ENCODE data around the gene ARID4A. TPM values are rescaled to one million over a fixed set of nuclear protein-coding genes. Genes with fewer than 3 reads are reported as not detected.
A peak's percentile ranks its signal among the peaks of the same experiment; 100 is the strongest.

The ARID4A gene
- total RNA-seq, 5 donors from 2014 or later (not counting 1 experiment from before 2014, with no cell fraction given), result 51.2 to 70.1 (median 57.6) TPM

DNA sequence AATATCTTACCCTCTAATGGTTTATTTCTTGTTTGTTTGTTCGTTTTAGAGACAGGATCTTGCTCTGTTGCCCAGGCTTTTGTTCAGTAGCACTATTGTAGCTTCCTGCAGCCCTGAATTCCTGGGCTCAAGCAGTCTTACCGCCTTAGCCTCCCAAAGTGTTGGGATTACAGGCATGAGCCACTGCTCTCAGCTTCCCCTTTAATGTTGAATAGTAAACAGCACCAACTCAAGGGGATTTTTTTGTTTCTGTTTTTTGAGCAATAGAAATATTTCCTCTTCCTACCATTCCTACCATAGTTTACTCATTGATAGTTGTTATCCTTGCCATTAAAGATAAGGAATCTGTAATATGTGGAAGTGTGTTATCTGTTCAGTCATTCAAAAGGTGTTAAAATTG is 10.7 kb downstream of the ARID4A start:
- ATAC-seq (replicated peaks in 1 of 4) (no peak), DNase-seq (no peak)
- H3K27ac Mint-ChIP-seq, result peak overlapping the region; percentile 5 to 13
- Histone ChIP-seq H3K27me3 (replicated peaks in 1 of 2; ENCODE audit: control insufficient read depth in 2 of 2, extremely low read depth in 1 of 2, insufficient read depth in 2 of 2, low read length in 1 of 2) (no peaks in the 10 kb centered on the region), H3K27ac (ENCODE audit: low read length) (no peak overlapping the region), H3K9me3 (no peaks in the 10 kb centered on the region), H3K36me3 (ENCODE audit: control insufficient read depth in 2 of 2, extremely low read depth in 1 of 2, insufficient read depth in 1 of 2, low read length in 1 of 2) (peaks cover 0 to 41% of the 10 kb centered on the region in 2 donors), H3K4me3 (ENCODE audit: control insufficient read depth in 1 of 2, extremely low read depth in 1 of 2, low read length in 1 of 2) (no peak overlapping the region), H3K4me1 (ENCODE audit: control insufficient read depth in 1 of 2, extremely low read depth in 1 of 2, insufficient read depth in 2 of 2, low read length in 2 of 2) (no peaks in the 10 kb centered on the region)
- no peak overlapping the region for H3K4me3 Mint-ChIP-seq
- peaks cover 32 to 45% (median 43%) of the 10 kb centered on the region in 3 donors for H3K4me1 Mint-ChIP-seq
- ChIA-PET POLR2A (no interaction called here), CTCF (no interaction called here)
- peaks cover 40% of the 10 kb centered on the region for H3K36me3 Mint-ChIP-seq
- no peaks in the 10 kb centered on the region for H3K27me3 Mint-ChIP-seq
- no peaks in the 10 kb centered on the region for H3K9me3 Mint-ChIP-seq
- WGBS (ENCODE audit: insufficient coverage), result no CpG with 5 or more reads among the region's 2 CpGs

DNA sequence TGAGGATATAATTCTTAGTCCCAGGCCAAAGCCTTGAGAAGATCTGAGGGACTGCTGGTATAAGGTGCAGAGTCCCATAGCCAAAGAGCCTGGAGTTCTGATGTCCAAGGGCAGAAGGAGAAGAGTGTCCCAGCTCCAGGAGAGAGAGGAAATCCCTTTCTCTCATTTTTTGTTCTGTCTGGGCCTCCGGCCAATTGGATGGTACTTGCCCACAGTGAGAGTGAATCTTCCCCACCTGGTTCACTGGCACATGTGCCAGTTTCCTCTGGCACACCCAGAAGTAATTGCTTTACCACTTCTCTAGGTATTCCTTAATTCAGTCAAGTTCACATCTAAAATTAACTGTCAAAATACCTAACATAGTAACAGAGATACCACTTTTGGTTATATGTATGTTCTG is 15.3 kb downstream of the ARID4A start:
- H3K27me3 Mint-ChIP-seq, result no peaks in the 10 kb centered on the region
- no peak overlapping the region for H3K4me3 Mint-ChIP-seq
- CTCF ChIA-PET, result interaction anchor here in 1 of 2 donors (0.5 to 1.4 kb wide), 2 partner anchors 16 to 28 kb away, joined by 3 to 6 read pairs; partner anchors contain the start of gene ARID4A
- no peaks in the 10 kb centered on the region for H3K9me3 ChIP-seq
- H3K36me3 Mint-ChIP-seq, result peaks cover 33% of the 10 kb centered on the region
- H3K4me1 ChIP-seq (ENCODE audit: control insufficient read depth in 1 of 2, extremely low read depth in 1 of 2, insufficient read depth in 2 of 2, low read length in 2 of 2), result no peaks in the 10 kb centered on the region
- no CpG with 5 or more reads among the region's 1 CpG for WGBS (ENCODE audit: insufficient coverage)
- peaks cover 0 to 22% of the 10 kb centered on the region in 2 donors for H3K36me3 ChIP-seq (ENCODE audit: control insufficient read depth in 2 of 2, extremely low read depth in 1 of 2, insufficient read depth in 1 of 2, low read length in 1 of 2)
- no peak overlapping the region for H3K27ac ChIP-seq (ENCODE audit: low read length)
- H3K4me1 Mint-ChIP-seq, result peaks cover 14 to 22% (median 18%) of the 10 kb centered on the region in 3 donors
- peak overlapping the region in 1 of 2 donors; percentile 19 for H3K27ac Mint-ChIP-seq
- H3K27me3 ChIP-seq (replicated peaks in 1 of 2; ENCODE audit: control insufficient read depth in 2 of 2, extremely low read depth in 1 of 2, insufficient read depth in 2 of 2, low read length in 1 of 2), result no peaks in the 10 kb centered on the region
- ATAC-seq (replicated peaks in 1 of 4) (no peak), DNase-seq (no peak)
- POLR2A ChIA-PET, result interaction anchor here (0.6 to 1.3 kb wide), 5 partner anchors 16 to 68 kb away, joined by 3 to 7 read pairs (median 3); partner anchors contain the start of gene ARID4A (in 2 of the 2)
- no peak overlapping the region for H3K4me3 ChIP-seq (ENCODE audit: control insufficient read depth in 1 of 2, extremely low read depth in 1 of 2, low read length in 1 of 2)
- H3K9me3 Mint-ChIP-seq, result no peaks in the 10 kb centered on the region

DNA sequence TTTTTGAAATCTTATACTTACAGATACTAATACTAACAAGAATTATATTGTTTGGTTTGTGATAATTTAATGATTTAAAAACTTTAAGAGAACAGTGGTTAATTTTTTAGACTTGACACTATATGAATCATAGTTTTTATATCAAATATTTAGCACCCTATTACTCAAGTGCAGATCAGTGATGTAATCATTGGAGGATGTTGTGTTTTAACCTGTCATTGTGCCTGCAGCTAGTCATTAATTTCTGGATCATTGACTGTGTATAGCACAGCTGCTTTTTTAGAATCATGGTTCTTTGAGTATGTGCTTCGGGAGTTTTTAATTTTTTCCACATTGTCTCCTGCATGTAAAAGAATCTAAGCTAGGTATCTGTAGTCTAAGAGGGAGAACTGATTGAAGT is 17.3 kb downstream of the ARID4A start:
- no peak for DNase-seq
- Histone ChIP-seq H3K27ac (ENCODE audit: low read length) (no peak overlapping the region), H3K9me3 (no peaks in the 10 kb centered on the region), H3K27me3 (replicated peaks in 1 of 2; ENCODE audit: control insufficient read depth in 2 of 2, extremely low read depth in 1 of 2, insufficient read depth in 2 of 2, low read length in 1 of 2) (no peaks in the 10 kb centered on the region), H3K4me1 (ENCODE audit: control insufficient read depth in 1 of 2, extremely low read depth in 1 of 2, insufficient read depth in 2 of 2, low read length in 2 of 2) (no peaks in the 10 kb centered on the region), H3K4me3 (ENCODE audit: control insufficient read depth in 1 of 2, extremely low read depth in 1 of 2, low read length in 1 of 2) (no peak overlapping the region), H3K36me3 (ENCODE audit: control insufficient read depth in 2 of 2, extremely low read depth in 1 of 2, insufficient read depth in 1 of 2, low read length in 1 of 2) (peaks cover 0 to 26% of the 10 kb centered on the region in 2 donors)
- ChIA-PET POLR2A (interaction anchor here in 1 of 2 donors (0.9 kb wide), 1 partner anchor 17 kb away, joined by 3 read pairs; no protein-coding TSS in a partner anchor), CTCF (no interaction called here)
- no peaks in the 10 kb centered on the region for H3K9me3 Mint-ChIP-seq
- H3K27me3 Mint-ChIP-seq, result no peaks in the 10 kb centered on the region
- no peak for ATAC-seq (replicated peaks in 1 of 4)
- H3K4me1 Mint-ChIP-seq, result peaks cover 4 to 8% (median 6%) of the 10 kb centered on the region in 3 donors
- H3K27ac Mint-ChIP-seq, result peak overlapping the region in 1 of 2 donors; percentile 54
- no CpG with 5 or more reads among the region's 1 CpG for WGBS (ENCODE audit: insufficient coverage)
- H3K36me3 Mint-ChIP-seq, result peaks cover 27% of the 10 kb centered on the region
- H3K4me3 Mint-ChIP-seq, result no peak overlapping the region

DNA sequence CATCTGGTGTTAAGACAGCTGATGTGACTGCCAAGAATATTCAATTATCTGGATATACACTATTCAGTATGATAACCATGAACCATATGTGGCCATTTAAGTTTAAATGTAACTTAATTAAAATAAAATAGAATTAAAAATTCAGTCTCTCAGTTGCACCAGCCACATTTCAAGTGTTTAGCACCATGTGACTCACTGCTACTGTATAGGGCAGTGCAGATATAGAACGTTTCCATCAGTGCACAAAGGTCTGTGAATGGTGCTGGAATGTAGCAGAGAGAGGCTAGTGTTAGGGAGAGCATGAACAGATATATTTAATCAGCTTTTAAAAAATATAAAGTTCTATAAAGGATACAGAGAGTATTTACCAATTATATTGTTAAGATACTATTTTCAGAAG is 28.7 kb downstream of the ARID4A start:
- H3K9me3 Mint-ChIP-seq, result no peaks in the 10 kb centered on the region
- no peak overlapping the region for H3K4me3 Mint-ChIP-seq
- H3K4me3 ChIP-seq (ENCODE audit: control insufficient read depth in 1 of 2, extremely low read depth in 1 of 2, low read length in 1 of 2), result no peak overlapping the region
- WGBS (ENCODE audit: insufficient coverage), result no CpG with 5 or more reads among the region's 1 CpG
- H3K27ac ChIP-seq (ENCODE audit: low read length), result no peak overlapping the region
- H3K9me3 ChIP-seq, result no peaks in the 10 kb centered on the region
- H3K4me1 Mint-ChIP-seq, result peaks cover 11 to 19% (median 17%) of the 10 kb centered on the region in 3 donors
- H3K27me3 Mint-ChIP-seq, result no peaks in the 10 kb centered on the region
- peaks cover 26% of the 10 kb centered on the region for H3K36me3 Mint-ChIP-seq
- ATAC-seq (replicated peaks in 1 of 4), result no peak
- H3K4me1 ChIP-seq (ENCODE audit: control insufficient read depth in 1 of 2, extremely low read depth in 1 of 2, insufficient read depth in 2 of 2, low read length in 2 of 2), result peaks cover 2 to 11% of the 10 kb centered on the region in 2 experiments
- H3K27ac Mint-ChIP-seq, result no peak overlapping the region
- POLR2A ChIA-PET, result interaction anchor here (0.6 to 2.0 kb wide), 5 partner anchors 18 to 146 kb away, joined by 3 to 32 read pairs (median 3); partner anchors contain the start of gene ARID4A (in 1 of the 2)
- DNase-seq, result no peak
- no peaks in the 10 kb centered on the region for H3K27me3 ChIP-seq (replicated peaks in 1 of 2; ENCODE audit: control insufficient read depth in 2 of 2, extremely low read depth in 1 of 2, insufficient read depth in 2 of 2, low read length in 1 of 2)
- peaks cover 10 to 49% of the 10 kb centered on the region in 2 donors for H3K36me3 ChIP-seq (ENCODE audit: control insufficient read depth in 2 of 2, extremely low read depth in 1 of 2, insufficient read depth in 1 of 2, low read length in 1 of 2)
- CTCF ChIA-PET, result interaction anchor here in 1 of 2 donors (1.1 kb wide), 1 partner anchor 29 kb away, joined by 5 read pairs; the partner anchor contains the start of gene ARID4A

DNA sequence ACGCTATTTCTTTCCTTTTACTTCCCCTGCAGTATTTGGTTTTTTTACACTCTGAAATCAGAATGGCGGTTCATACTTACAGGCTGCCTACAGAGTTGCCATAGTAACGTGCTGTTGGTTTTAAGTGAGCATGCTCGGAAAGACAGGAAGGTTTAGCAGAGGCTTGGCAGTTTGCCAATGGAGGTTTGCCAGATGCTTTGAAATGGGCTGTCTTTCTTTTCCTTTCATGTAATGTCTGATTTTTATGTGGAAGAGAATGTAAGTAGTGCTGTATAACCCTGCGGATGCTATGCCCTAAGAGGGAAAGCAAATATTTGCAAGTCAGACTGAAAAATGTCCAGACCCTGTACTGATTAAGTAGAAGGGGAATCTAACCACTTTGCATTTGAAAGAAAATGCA is 32.8 kb downstream of the ARID4A start:
- Histone ChIP-seq H3K27me3 (replicated peaks in 1 of 2; ENCODE audit: control insufficient read depth in 2 of 2, extremely low read depth in 1 of 2, insufficient read depth in 2 of 2, low read length in 1 of 2) (no peaks in the 10 kb centered on the region), H3K9me3 (no peaks in the 10 kb centered on the region), H3K27ac (ENCODE audit: low read length) (peak overlapping the region; percentile 76), H3K36me3 (ENCODE audit: control insufficient read depth in 2 of 2, extremely low read depth in 1 of 2, insufficient read depth in 1 of 2, low read length in 1 of 2) (peaks cover 5 to 46% of the 10 kb centered on the region in 2 donors), H3K4me1 (ENCODE audit: control insufficient read depth in 1 of 2, extremely low read depth in 1 of 2, insufficient read depth in 2 of 2, low read length in 2 of 2) (peaks cover 2 to 11% of the 10 kb centered on the region in 2 experiments), H3K4me3 (ENCODE audit: control insufficient read depth in 1 of 2, extremely low read depth in 1 of 2, low read length in 1 of 2) (no peak overlapping the region)
- peak overlapping the region; percentile 89 to 93 for H3K27ac Mint-ChIP-seq
- peaks cover 31% of the 10 kb centered on the region for H3K36me3 Mint-ChIP-seq
- peak overlapping the region; percentile 41 to 69 (median 52) for H3K4me3 Mint-ChIP-seq
- 0% methylated on average over 3 of the region's 5 CpGs for WGBS (ENCODE audit: insufficient coverage)
- peaks cover 11 to 35% (median 27%) of the 10 kb centered on the region in 3 donors for H3K4me1 Mint-ChIP-seq
- POLR2A ChIA-PET, result no interaction called here
- ATAC-seq (replicated peaks in 1 of 4) (peak; percentile 95 to 97 (median 96)), DNase-seq (peak; percentile 69 to 99 (median 90))
- H3K9me3 Mint-ChIP-seq, result no peaks in the 10 kb centered on the region
- CTCF ChIA-PET, result interaction anchor here in 1 of 2 donors (0.7 to 1.6 kb wide), 3 partner anchors 17 to 222 kb away, joined by 3 to 5 read pairs (median 4); partner anchors contain the start of gene ARID4A
- H3K27me3 Mint-ChIP-seq, result no peaks in the 10 kb centered on the region

DNA sequence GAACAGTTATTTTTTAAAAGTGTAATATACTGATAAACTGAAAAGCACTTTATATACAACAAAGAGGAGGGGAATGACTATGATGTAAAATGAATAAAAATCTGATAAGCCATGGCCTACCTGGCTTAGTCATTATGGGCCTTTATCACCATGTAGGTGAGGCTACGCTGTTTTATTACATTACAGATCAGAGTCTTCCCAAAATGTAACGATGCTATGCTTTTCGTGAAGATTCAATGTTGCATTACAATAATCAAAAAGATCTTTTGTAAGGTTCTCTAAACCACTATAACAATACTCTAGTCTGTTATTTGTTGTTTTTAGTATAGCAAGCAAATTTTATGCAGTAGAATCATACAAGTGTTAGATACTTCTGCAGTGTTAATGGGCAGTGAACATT is 34.2 kb downstream of the ARID4A start:
- no peak overlapping the region for H3K4me3 ChIP-seq (ENCODE audit: control insufficient read depth in 1 of 2, extremely low read depth in 1 of 2, low read length in 1 of 2)
- H3K27ac ChIP-seq (ENCODE audit: low read length), result no peak overlapping the region
- 100% methylated on average over 1 of the region's 3 CpGs for WGBS (ENCODE audit: insufficient coverage)
- ChIA-PET POLR2A (interaction anchor here (0.6 to 1.6 kb wide), 3 partner anchors 20 to 34 kb away, joined by 3 to 4 read pairs (median 4); partner anchors contain the start of gene ARID4A (in 1 of the 2)), CTCF (interaction anchor here in 1 of 2 donors (0.8 to 1.6 kb wide), 4 partner anchors 11 to 34 kb away, joined by 3 to 4 read pairs (median 4); partner anchors contain the start of gene ARID4A)
- no peak overlapping the region for H3K27ac Mint-ChIP-seq
- H3K4me3 Mint-ChIP-seq, result no peak overlapping the region
- H3K27me3 ChIP-seq (replicated peaks in 1 of 2; ENCODE audit: control insufficient read depth in 2 of 2, extremely low read depth in 1 of 2, insufficient read depth in 2 of 2, low read length in 1 of 2), result no peaks in the 10 kb centered on the region
- H3K4me1 Mint-ChIP-seq, result peaks cover 11 to 33% (median 28%) of the 10 kb centered on the region in 3 donors
- no peaks in the 10 kb centered on the region for H3K9me3 ChIP-seq
- peaks cover 2 to 11% of the 10 kb centered on the region in 2 experiments for H3K4me1 ChIP-seq (ENCODE audit: control insufficient read depth in 1 of 2, extremely low read depth in 1 of 2, insufficient read depth in 2 of 2, low read length in 2 of 2)
- DNase-seq (no peak), ATAC-seq (replicated peaks in 1 of 4) (no peak)
- H3K36me3 Mint-ChIP-seq, result peaks cover 24% of the 10 kb centered on the region
- no peaks in the 10 kb centered on the region for H3K27me3 Mint-ChIP-seq
- no peaks in the 10 kb centered on the region for H3K9me3 Mint-ChIP-seq
- H3K36me3 ChIP-seq (ENCODE audit: control insufficient read depth in 2 of 2, extremely low read depth in 1 of 2, insufficient read depth in 1 of 2, low read length in 1 of 2), result peaks cover 4 to 36% of the 10 kb centered on the region in 2 donors
